Ureter (tissue), 1 donor: ENCODE data around the gene SLC7A5. TPM values are rescaled to one million over a fixed set of nuclear protein-coding genes. Genes with fewer than 3 reads are reported as not detected.
"Not testable (repeated sequence)": the region's sequence is repeated elsewhere in the genome, so short reads cannot be mapped to it uniquely, and the experiment has no call there.

ENCODE experiments used
- DNase-seq: peaks from one replicate; pipeline ENCODE4 v3.0.0-alpha.2; 2020; ENCODE audit warnings: low spot score
- total RNA-seq: library from RNA; stranded (reverse); gene quantifications from one replicate; pipeline ENCODE4 v1.2.4, GENCODE V29; 2023
- donor health status: DM: yes; HTN: yes; CAD: no.

Gene SLC7A5
- total RNA-seq, 1 donor from 2014 or later, result 91.8 TPM

DNA sequence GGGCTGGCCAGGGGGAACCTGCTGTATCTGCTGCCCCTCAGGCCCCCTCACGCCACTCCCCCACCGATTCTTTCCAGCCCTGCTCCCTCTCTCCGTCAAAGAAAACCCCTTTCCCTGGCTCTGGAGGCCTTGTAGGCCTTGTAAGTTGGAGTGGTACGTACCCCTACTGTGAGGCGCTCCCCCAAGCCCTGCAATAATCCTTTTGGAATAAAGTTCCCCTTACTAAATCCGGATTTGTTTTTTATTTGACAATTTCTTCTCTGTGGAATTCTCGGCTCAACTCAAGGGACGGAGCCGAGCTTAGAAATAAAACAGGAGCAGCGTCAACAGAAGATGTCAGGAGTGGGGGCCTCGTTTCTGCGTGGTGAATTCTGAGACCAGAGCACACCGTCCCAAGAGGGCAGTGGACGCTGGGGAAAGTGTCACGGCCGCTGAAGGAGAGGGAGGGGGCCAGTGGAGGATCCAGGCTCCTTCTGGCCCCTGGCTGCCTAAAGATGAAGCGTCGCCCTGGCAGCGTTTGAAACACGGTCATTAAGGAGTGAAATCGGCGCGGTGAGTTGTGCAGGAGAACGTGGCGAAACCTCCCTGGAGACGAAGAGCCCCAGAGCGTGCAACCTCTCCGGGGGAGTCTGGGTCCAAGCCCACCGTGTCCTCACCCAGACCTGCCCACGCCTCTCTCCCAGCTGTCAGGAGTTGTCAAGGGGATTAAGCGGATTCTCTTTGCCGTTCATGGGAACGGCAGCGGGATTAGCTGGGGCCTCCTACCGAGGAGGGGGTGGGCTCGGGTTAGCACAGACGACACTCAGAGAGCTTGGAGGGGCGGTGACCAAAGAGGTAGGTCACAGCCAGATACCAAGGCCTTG lies 47.0 kb downstream of the SLC7A5 start:
- no peak for DNase-seq

GRCh38 chr16:87821376-87822107 lies 47.8 kb downstream of the SLC7A5 start:
- DNase-seq, result no peak

DNA sequence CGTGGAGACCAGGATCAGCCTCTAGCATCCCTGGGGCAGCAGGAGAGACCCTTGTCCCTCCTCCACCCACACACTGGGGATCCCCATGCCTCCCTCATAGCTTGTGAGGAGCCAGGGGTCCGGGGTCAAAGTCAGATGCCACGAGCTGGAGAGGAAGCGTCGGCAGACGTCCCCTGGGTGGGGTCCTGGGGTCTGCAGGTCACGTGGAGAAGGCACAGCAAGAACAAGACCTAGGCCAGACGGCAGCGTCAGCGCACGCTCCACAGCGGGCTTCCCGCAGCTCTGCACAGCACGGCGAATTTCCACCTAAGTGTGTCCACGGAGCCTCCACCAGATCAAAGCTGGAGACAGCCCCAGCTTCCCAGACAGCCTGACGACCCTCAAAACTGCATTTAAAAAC lies 49.3 kb downstream of the SLC7A5 start:
- DNase-seq, result no peak

DNA sequence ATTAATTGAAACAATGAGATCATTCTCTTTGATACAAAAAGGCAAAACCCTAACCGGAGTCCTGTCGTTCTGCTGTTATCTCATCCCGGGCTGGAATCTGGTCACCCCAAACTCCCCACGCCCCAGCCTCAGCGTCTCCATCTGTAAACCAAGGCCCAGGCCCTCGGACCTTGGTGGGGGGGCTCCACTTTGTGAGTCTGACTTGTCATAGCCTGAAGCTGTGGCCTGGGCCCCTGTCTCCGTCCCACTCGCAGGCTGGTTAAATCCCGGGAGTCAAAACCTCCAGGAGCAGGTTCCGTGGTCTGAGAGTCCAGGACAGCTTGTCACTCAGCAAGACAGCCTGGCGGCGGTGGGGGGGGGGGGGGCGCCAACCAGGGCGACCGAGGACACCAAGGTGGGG lies 50.0 kb downstream of the SLC7A5 start:
- no peak for DNase-seq

GRCh38 chr16:87818533-87819161 lies 50.7 kb downstream of the SLC7A5 start:
- no peak for DNase-seq

DNA sequence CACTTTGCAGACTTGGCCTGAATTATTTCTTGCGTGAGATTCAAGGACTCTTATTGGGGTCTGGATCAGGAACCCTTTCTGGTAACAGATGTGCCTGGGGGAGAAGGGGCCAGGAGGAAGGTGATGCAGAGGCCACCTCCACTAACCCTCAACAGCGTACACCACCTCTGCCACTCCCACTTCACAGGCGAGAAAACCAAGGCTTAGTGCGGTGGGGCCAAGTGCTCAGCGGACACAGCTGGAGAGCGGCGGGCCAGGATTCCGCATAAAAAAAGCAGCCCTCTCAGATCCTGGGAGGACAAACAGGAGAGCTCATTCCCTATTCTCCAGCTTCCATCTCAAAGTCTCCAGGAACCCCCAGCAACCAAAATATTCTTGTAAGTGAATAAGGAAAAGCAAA lies 51.4 kb downstream of the SLC7A5 start:
- DNase-seq, result no peak

GRCh38 chr16:87817370-87817769 lies 51.9 kb downstream of the SLC7A5 start:
- DNase-seq, result not testable (repeated sequence)

- no peak for DNase-seq
Observed at GRCh38 chr16:87816507-87817100, 52.7 kb downstream of the SLC7A5 start.

- DNase-seq, result no peak
Observed at GRCh38 chr16:87815567-87815966, 53.7 kb downstream of the SLC7A5 start.

DNA sequence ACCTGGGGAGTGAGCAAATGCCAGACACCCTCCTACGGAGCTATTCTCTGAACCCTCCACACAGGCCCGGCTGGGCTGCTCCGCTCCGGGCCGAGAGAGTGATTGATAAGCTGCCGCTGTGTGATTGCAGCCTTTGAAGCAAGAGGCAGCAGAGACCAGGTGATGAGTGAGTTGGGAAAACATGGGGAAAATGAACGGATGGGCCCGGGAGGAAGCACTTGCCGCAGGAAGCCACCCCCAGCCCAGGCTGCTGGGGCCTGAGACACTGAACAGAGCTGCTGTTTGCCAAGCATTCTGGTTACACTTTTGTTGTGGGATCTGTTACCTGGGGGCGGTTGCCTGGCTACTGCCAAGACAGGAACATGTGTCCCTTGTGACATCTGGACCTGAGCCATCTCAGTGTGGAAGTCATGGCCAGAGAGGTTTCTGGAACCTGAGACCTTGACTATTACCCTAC lies 57.1 kb downstream of the SLC7A5 start:
- DNase-seq, result no peak

DNA sequence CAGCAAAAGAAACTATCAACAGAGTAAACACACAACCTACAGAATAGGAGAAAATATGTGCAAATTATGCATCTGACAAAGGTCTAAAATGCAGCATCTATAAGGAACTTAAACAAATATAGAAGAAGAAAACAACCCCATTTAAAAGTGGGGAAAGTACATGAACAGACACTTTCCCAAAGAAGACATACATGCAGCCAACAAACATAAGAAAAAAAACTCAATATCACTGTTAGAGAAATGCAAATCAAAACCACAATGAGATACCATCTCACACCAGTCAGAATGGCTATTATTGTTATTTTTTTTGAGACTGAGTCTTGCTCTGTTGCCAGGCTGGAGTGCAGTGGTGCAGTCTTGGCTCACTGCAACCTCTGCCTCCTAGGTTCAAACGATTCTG lies 57.9 kb downstream of the SLC7A5 start:
- not testable (repeated sequence) for DNase-seq

GRCh38 chr16:87809150-87809902 lies 60.0 kb downstream of the SLC7A5 start:
- DNase-seq, result no peak

GRCh38 chr16:87808108-87808507 lies 61.2 kb downstream of the SLC7A5 start:
- no peak for DNase-seq

- DNase-seq, result peak; percentile 71
Observed at GRCh38 chr16:87806641-87807546, 62.4 kb downstream of the SLC7A5 start.

GRCh38 chr16:87806261-87806640 lies 63.1 kb downstream of the SLC7A5 start:
- DNase-seq, result no peak

DNA sequence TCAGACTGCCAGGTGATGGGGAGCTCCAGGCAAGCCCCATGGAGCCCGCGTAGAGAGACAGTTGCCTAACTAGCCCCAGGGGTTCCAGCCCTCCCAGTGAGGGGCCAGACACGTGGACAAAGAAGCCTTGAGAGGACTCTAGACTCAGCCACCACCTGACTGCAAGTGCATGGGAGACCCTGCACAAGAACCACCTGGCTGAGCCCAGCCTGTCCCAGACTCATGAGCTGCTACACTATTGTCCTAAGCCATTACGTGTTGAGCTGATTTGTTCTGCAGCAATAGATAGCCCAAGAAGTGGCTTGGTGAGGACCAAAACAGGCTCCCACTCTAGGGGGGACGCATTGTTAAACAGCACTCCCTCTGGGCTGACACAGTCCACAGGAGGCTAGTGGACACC lies 65.9 kb downstream of the SLC7A5 start:
- no peak for DNase-seq

DNA sequence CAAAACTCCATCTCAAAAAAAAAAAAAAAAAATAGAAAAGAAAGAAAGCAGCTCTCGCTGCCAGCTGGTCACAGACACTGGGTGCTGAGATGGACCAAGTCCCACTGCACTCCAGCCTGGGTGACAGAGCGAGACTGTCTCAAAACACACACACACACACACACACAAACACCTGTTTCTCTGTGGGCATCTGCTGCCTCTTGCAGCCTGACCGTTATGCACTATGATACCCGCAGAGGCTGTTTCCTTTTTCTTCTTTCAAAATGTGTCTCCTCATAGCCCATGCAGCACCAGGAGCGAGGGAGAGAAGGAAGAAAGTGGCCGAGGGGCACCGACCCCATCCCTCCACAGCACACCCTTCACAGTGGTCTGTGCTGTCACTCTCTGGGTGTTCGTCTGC lies 66.6 kb downstream of the SLC7A5 start:
- no peak for DNase-seq

DNA sequence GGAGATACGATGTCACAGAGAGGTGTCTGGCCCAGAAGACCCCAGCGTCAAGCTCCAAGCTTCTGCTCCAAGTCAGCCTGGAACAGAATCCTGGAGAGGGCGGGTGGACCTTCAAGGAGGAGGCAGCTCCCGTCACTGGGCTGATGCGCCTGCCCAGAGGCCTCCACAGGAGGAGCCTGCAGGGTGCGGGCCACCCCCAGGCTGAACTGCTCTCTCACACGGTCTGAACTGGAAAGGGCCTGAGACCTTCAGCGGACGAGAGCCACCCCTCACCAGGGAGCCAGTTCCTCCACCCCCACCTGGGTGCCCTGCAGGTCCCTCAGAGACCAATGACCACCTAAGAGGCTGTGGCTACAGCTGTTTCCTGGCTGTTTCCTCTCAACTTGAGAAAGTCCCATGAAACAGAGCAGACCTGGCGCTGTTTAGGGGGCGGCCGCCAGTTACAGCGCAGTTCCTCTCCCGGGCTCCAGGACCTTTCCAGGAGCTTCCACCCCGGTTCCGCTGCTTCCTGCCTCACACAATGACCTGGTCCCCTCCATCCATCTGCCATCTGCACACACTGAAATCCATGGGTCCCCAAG lies 67.5 kb downstream of the SLC7A5 start:
- DNase-seq, result no peak

- DNase-seq, result no peak
Observed at GRCh38 chr16:87800497-87800896, 68.8 kb downstream of the SLC7A5 start.

- no peak for DNase-seq
Observed at GRCh38 chr16:87795336-87795735, 74.0 kb downstream of the SLC7A5 start.
